Measurements from ENCODE around the gene DEPDC4. TPM values are rescaled to one million over a fixed set of nuclear protein-coding genes. Genes with fewer than 3 reads are reported as not detected.
A peak's percentile ranks its signal among the peaks of the same experiment; 100 is the strongest.

DEPDC4 gene
- total RNA-seq, 1 donor from 2014 or later = 0.61 TPM

GRCh38 chr12:100208834-100209233 lies 58.0 kb downstream of the DEPDC4 start:
- Histone ChIP-seq H3K9me3 (no peaks in the 10 kb centered on the region), H3K27ac (no peak overlapping the region), H3K4me1 (no peaks in the 10 kb centered on the region), H3K27me3 (no peaks in the 10 kb centered on the region), H3K36me3 (peaks cover 87% of the 10 kb centered on the region), H3K4me3 (no peak overlapping the region)
- DNase-seq (no peak), ATAC-seq (no peak)
- intact Hi-C loops (cut with DNase I) = no loop called here
- TF ChIP-seq CTCF (IDR thresholded peaks at IDR 0.05) = no peak

- intact Hi-C loops (cut with DNase I) = no loop called here
- ATAC-seq (no peak), DNase-seq (no peak)
- H3K27ac ChIP-seq = no peak overlapping the region
- H3K4me3 ChIP-seq = no peak overlapping the region
- no peaks in the 10 kb centered on the region for H3K4me1 ChIP-seq
- TF ChIP-seq CTCF (IDR thresholded peaks at IDR 0.05) = no peak
- no peaks in the 10 kb centered on the region for H3K9me3 ChIP-seq
- H3K36me3 ChIP-seq = peaks cover 74% of the 10 kb centered on the region
- H3K27me3 ChIP-seq = no peaks in the 10 kb centered on the region
Observed at GRCh38 chr12:100207311-100207710, 59.6 kb downstream of the DEPDC4 start.

- intact Hi-C loops (cut with DNase I) = no loop called here
Observed at GRCh38 chr12:100201604-100202423, 65.1 kb downstream of the DEPDC4 start.

GRCh38 chr12:100200463-100201181 lies 66.3 kb downstream of the DEPDC4 start, which contains the start of gene ACTR6:
Gene ACTR6 (plus strand): TSS chr12:100200815. CDS start chr12:100200852, 37 bp downstream.
- Histone ChIP-seq H3K9me3 (no peaks in the 10 kb centered on the region), H3K27ac (peak within 1 kb of the TSS; percentile 72), H3K27me3 (no peaks in the 10 kb centered on the region), H3K4me3 (peak within 1 kb of the TSS; percentile 74), H3K36me3 (peaks cover 7% of the 10 kb centered on the region), H3K4me1 (peaks cover 12% of the 10 kb centered on the region)
- peak; percentile 97 for DNase-seq
- intact Hi-C loops (cut with DNase I) = no loop called here
- ATAC-seq = peak; percentile 96
- no peak for TF ChIP-seq CTCF (IDR thresholded peaks at IDR 0.05)

More at GRCh38 chr12:100201604-100202423, 65.1 kb downstream of the DEPDC4 start:
- H3K36me3 ChIP-seq = peaks cover 19% of the 10 kb centered on the region
- H3K4me1 ChIP-seq = peaks cover 12% of the 10 kb centered on the region
- TF ChIP-seq CTCF (IDR thresholded peaks at IDR 0.05) = no peak
- H3K27me3 ChIP-seq = no peaks in the 10 kb centered on the region
- DNase-seq = no peak
- ATAC-seq = no peak
- H3K9me3 ChIP-seq = no peaks in the 10 kb centered on the region
- H3K27ac ChIP-seq = no peak overlapping the region
- H3K4me3 ChIP-seq = peak overlapping the region; percentile 74

- Histone ChIP-seq H3K9me3 (no peaks in the 10 kb centered on the region), H3K27me3 (no peaks in the 10 kb centered on the region), H3K36me3 (no peaks in the 10 kb centered on the region), H3K4me1 (peaks cover 12% of the 10 kb centered on the region), H3K27ac (peak overlapping the region; percentile 37), H3K4me3 (peak overlapping the region; percentile 74)
- intact Hi-C loops (cut with DNase I) = no loop called here
- TF ChIP-seq CTCF (IDR thresholded peaks at IDR 0.05) = no peak
- ATAC-seq (peak; percentile 90), DNase-seq (peak; percentile 93)
Observed at GRCh38 chr12:100199347-100200149, 67.3 kb downstream of the DEPDC4 start.
